MCF 10A (cell line): ENCODE data around the gene PHAF1. TPM values are rescaled to one million over a fixed set of nuclear protein-coding genes. Genes with fewer than 3 reads are reported as not detected.

Experiments used
- Bru-seq: library from RNA; stranded (reverse); fragments of 400-500 nt; gene quantifications from one replicate; lab custom pipeline; 2021; lab: Mats Ljungman, UMichigan
- BruChase-seq, 2 experiments: library from RNA; stranded (reverse); fragments of 400-500 nt; gene quantifications; one replicate each; lab custom pipeline; 2021; lab: Mats Ljungman, UMichigan
- BruUV-seq: library from RNA; stranded (reverse); fragments of 400-500 nt; replicated peaks from 2 replicates; lab custom pipeline; 2021; lab: Mats Ljungman, UMichigan
- CTCF ChIA-PET: fragments of 300-600 bp; sonication (Branson Sonifier 250); formaldehyde crosslinking; extraction: SDS; loops from one replicate; lab custom pipeline; 2021; ENCODE audit warnings: antibody characterized with exemption, inconsistent platforms; lab: Yijun Ruan, JAX
- POLR2A ChIA-PET: fragments of 300-600, 350-650 bp; sonication (Branson Sonifier 250); formaldehyde crosslinking; extraction: SDS; loops from one replicate; lab custom pipeline; 2020; ENCODE audit warnings: antibody characterized with exemption, inconsistent platforms; lab: Yijun Ruan, JAX
- DNase-seq: peaks from one replicate; pipeline ENCODE4 v3.0.0-alpha.2; 2018; ENCODE audit not compliant: unreplicated experiment
- H3K27ac Mint-ChIP-seq: one replicate; pipeline ENCODE4 v1.8.0; 2022; ENCODE audit warnings: mild to moderate bottlenecking, low read depth, mixed read lengths; ENCODE audit not compliant: unreplicated experiment
- H3K27me3 Mint-ChIP-seq: one replicate; pipeline ENCODE4 v1.8.0; 2022; ENCODE audit warnings: mixed read lengths; ENCODE audit not compliant: insufficient read depth, unreplicated experiment
- H3K36me3 Mint-ChIP-seq: one replicate; pipeline ENCODE4 v1.8.0; 2022; ENCODE audit warnings: mild to moderate bottlenecking, moderate library complexity, mixed read lengths; ENCODE audit not compliant: insufficient read depth, unreplicated experiment
- H3K4me1 Mint-ChIP-seq: one replicate; pipeline ENCODE4 v1.8.0; 2022; ENCODE audit warnings: mixed read lengths; ENCODE audit not compliant: insufficient read depth, unreplicated experiment
- H3K4me3 Mint-ChIP-seq: one replicate; pipeline ENCODE4 v1.8.0; 2022; ENCODE audit warnings: mild to moderate bottlenecking, moderate library complexity, mixed read lengths; ENCODE audit not compliant: unreplicated experiment
- H3K9me3 Mint-ChIP-seq: one replicate; pipeline ENCODE4 v1.8.0; 2022; ENCODE audit warnings: mixed read lengths; ENCODE audit not compliant: unreplicated experiment
- CTCF ChIP-seq: fragments of 200-600 bp; IDR thresholded peaks from one replicate; pipeline ENCODE4 v1.8.0; 2022; ENCODE audit warnings: antibody characterized with exemption, mild to moderate bottlenecking; ENCODE audit not compliant: unreplicated experiment
- intact Hi-C: fragments of 100-400 bp; cut with micrococcal nuclease; formaldehyde crosslinking; loops from 2 replicates; pipeline ENCODE4 v1.14.1; 2022
- long read RNA-seq: library from polyadenylated mRNA; stranded (forward); transcript quantifications from one replicate; pipeline ENCODE4 v2.0.0, GENCODE V29; 2022
- total RNA-seq: library from RNA; stranded (reverse); gene quantifications from 2 replicates; pipeline ENCODE4 v1.2.3, GENCODE V29; 2022

Gene PHAF1
- total RNA-seq (13.8 and 14.5 TPM in 2 replicates), Bru-seq, nascent RNA (percentile 56 among the genes with signal in this experiment), BruChase-seq, experiment 1, labeled RNA remaining after a 6-hour chase (percentile 58 among the genes with signal in this experiment), BruChase-seq, experiment 2, labeled RNA remaining after a 2-hour chase (percentile 64 among the genes with signal in this experiment)
- long read RNA-seq, transcript C16orf70-201 (16 exons, 2,865 nt), result major isoform, 5 of 23 reads
- long read RNA-seq, partial matches to known transcripts, result 1 of 23 reads
- long read RNA-seq, other reads (novel, unspliced or antisense), result 13 of 23 reads

- H3K27me3 Mint-ChIP-seq, result no peaks in the 10 kb centered on the region
- peak within 1 kb of the TSS; percentile 80 for H3K27ac Mint-ChIP-seq
- ChIA-PET POLR2A (interaction anchor here (0.5 to 2.6 kb wide), 11 partner anchors 16 to 1977 kb away, joined by 3 to 10 read pairs (median 3); partner anchors contain the start of genes FBXL8, NOL3 and TRADD), CTCF (interaction anchor here (1.2 kb wide), 1 partner anchor 8 kb away, joined by 5 read pairs; no protein-coding TSS in a partner anchor)
- H3K9me3 Mint-ChIP-seq, result no peaks in the 10 kb centered on the region
- peak; percentile 88 for DNase-seq
- peaks cover 24% of the 10 kb centered on the region for H3K4me1 Mint-ChIP-seq
- peak within 1 kb of the TSS; percentile 82 for H3K4me3 Mint-ChIP-seq
- BruUV-seq, result no TSS peak
- H3K36me3 Mint-ChIP-seq, result peaks cover 15% of the 10 kb centered on the region
- no peak for TF ChIP-seq CTCF
- intact Hi-C loops, result no loop called here
These were observed at the start of gene PHAF1 for GRCh38 chr16:67109407-67110135. Gene PHAF1 (plus strand): TSS chr16:67109941. CDS start chr16:67110176, 235 bp downstream.

DNA sequence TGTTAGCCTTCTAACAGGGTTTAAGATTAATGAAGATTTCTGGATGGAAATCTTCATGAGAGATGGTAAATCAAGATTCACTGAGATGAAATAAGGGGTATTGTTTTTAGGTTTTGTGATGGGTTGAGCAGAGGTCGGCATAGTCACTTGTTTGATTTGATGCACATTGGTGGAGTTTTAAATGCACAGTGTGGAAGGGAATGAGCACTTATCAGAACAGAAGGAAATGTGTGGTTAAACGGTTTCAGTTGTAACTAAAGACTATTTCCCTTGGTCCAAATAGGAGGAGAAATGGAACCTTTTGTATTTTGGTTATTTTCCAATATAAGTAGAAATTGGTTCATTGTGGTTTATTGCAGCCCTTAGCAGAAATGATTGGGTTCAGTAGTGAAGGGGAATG lies 46.7 kb upstream of the PHAF1 start:
- CTCF ChIA-PET, result no interaction called here
- TF ChIP-seq CTCF, result no peak
- no peak overlapping the region for H3K27ac Mint-ChIP-seq

GRCh38 chr16:67068212-67068753 lies 41.5 kb upstream of the PHAF1 start:
- Mint-ChIP-seq H3K9me3 (no peaks in the 10 kb centered on the region), H3K4me1 (no peaks in the 10 kb centered on the region), H3K4me3 (no peak overlapping the region), H3K27me3 (no peaks in the 10 kb centered on the region), H3K27ac (no peak overlapping the region), H3K36me3 (peaks cover 51% of the 10 kb centered on the region)
- ChIA-PET CTCF (interaction anchor here (0.5 to 1.8 kb wide), 6 partner anchors 10 to 416 kb away, joined by 3 to 7 read pairs (median 4); no protein-coding TSS in a partner anchor), POLR2A (interaction anchor here (1.5 kb wide), 1 partner anchor 38 kb away, joined by 5 read pairs; no protein-coding TSS in a partner anchor)
- intact Hi-C loops, result no loop called here
- BruUV-seq, result no TSS peak
- TF ChIP-seq CTCF, result no peak
- DNase-seq, result peak; percentile 27

More for the DNA sequence above, 46.7 kb upstream of the PHAF1 start:
- Mint-ChIP-seq H3K4me1 (no peaks in the 10 kb centered on the region), H3K4me3 (no peak overlapping the region), H3K27me3 (no peaks in the 10 kb centered on the region), H3K36me3 (peaks cover 28% of the 10 kb centered on the region), H3K9me3 (no peaks in the 10 kb centered on the region)
- intact Hi-C loops, result no loop called here
- DNase-seq, result no peak
- BruUV-seq, result no TSS peak
- POLR2A ChIA-PET, result no interaction called here
